AG04449 (cell line): ENCODE results near the gene MCRS1.

ENCODE experiments used
- CTCF ChIA-PET: fragments of 350-600 bp; formaldehyde crosslinking; extraction: SDS; loops from one replicate; lab custom pipeline; 2021; ENCODE audit warnings: antibody characterized with exemption; lab: Yijun Ruan, JAX
- POLR2A ChIA-PET: fragments of 400-600, 350-600 bp; formaldehyde crosslinking; extraction: SDS; loops from one replicate; lab custom pipeline; 2020; ENCODE audit warnings: antibody characterized with exemption, inconsistent platforms; lab: Yijun Ruan, JAX
- DNase-seq: peaks from one replicate; pipeline ENCODE4 v3.0.0-alpha.2; 2010; ENCODE audit warnings: low read depth, low spot score
- H3K4me3 ChIP-seq: 2 replicates; pipeline ENCODE4 v1.5.1; 2011; ENCODE audit warnings: low read depth, mild to moderate bottlenecking, control low read depth, low read length
- CTCF ChIP-seq: IDR thresholded peaks from one replicate; pipeline ENCODE4 v1.5.1; 2011; ENCODE audit warnings: mild to moderate bottlenecking, moderate library complexity, low read length, control low read depth, inconsistent platforms; ENCODE audit not compliant: insufficient read depth; ENCODE audit errors: missing control alignments

Gene MCRS1

GRCh38 chr12:49550693-49551252 lies 17.2 kb downstream of the MCRS1 start:
- H3K4me3 ChIP-seq = no peak overlapping the region
- ChIA-PET POLR2A (no interaction called here), CTCF (interaction anchor here (0.7 to 7.1 kb wide), 8 partner anchors 22 to 259 kb away, joined by 3 to 44 read pairs (median 4); no protein-coding TSS in a partner anchor)
- TF ChIP-seq CTCF = no peak
- DNase-seq = no peak

- no peak for DNase-seq
- H3K4me3 ChIP-seq = no peak overlapping the region
- POLR2A ChIA-PET = no interaction called here
- no peak for TF ChIP-seq CTCF
- CTCF ChIA-PET = interaction anchor here (0.7 to 7.1 kb wide), 5 partner anchors 30 to 218 kb away, joined by 3 to 44 read pairs (median 9); no protein-coding TSS in a partner anchor
These were observed 17.9 kb downstream of the MCRS1 start for GRCh38 chr12:49549735-49550692.

- TF ChIP-seq CTCF = peak; percentile 57
- ChIA-PET CTCF (interaction anchor here (1.0 to 7.1 kb wide), 5 partner anchors 8 to 217 kb away, joined by 3 to 44 read pairs (median 9); no protein-coding TSS in a partner anchor), POLR2A (interaction anchor here (1.1 kb wide), 1 partner anchor 11 kb away, joined by 3 read pairs; no protein-coding TSS in a partner anchor)
- no peak for DNase-seq
- H3K4me3 ChIP-seq = peak overlapping the region; percentile 34
These were observed 18.9 kb downstream of the MCRS1 start for GRCh38 chr12:49548822-49549648.

- no peak overlapping the region for H3K4me3 ChIP-seq
- ChIA-PET POLR2A (interaction anchor here (1.1 kb wide), 1 partner anchor 12 kb away, joined by 3 read pairs; no protein-coding TSS in a partner anchor), CTCF (interaction anchor here (1.0 to 7.1 kb wide), 4 partner anchors 8 to 217 kb away, joined by 3 to 44 read pairs (median 8); no protein-coding TSS in a partner anchor)
- TF ChIP-seq CTCF = no peak
- DNase-seq = no peak
These were observed 19.5 kb downstream of the MCRS1 start for GRCh38 chr12:49548481-49548821.

- ChIA-PET POLR2A (no interaction called here), CTCF (interaction anchor here (1.0 to 2.5 kb wide), 5 partner anchors 10 to 215 kb away, joined by 3 to 10 read pairs (median 5); no protein-coding TSS in a partner anchor)
- H3K4me3 ChIP-seq = no peak overlapping the region
- DNase-seq = no peak
- TF ChIP-seq CTCF = no peak
These were observed 20.8 kb downstream of the MCRS1 start for GRCh38 chr12:49547090-49547690.
